SHP77 (cell line): ENCODE data around the gene SPATA24.
A peak's percentile ranks its signal among the peaks of the same experiment; 100 is the strongest.
"Not testable (repeated sequence)": the region's sequence is repeated elsewhere in the genome, so short reads cannot be mapped to it uniquely, and the experiment has no call there.

ENCODE experiments used
- DNase-seq, 2 experiments: peaks; one replicate each; lab custom pipeline; 2025; lab: John Stamatoyannopoulos, UW

The SPATA24 gene

GRCh38 chr5:139403787-139404483, at the start of gene SPATA24:
Gene SPATA24, minus strand, starts transcription at chr5:139404089. Its CDS starts 29 bp downstream, at chr5:139404060.
- peak; percentile 98 to 99 for DNase-seq

- no peak for DNase-seq
Observed at GRCh38 chr5:139451878-139452660, 48.2 kb upstream of the SPATA24 start.

- no peak for DNase-seq
Observed at GRCh38 chr5:139451176-139451575, 47.3 kb upstream of the SPATA24 start.

- no peak for DNase-seq
Observed at GRCh38 chr5:139446956-139447779, 43.3 kb upstream of the SPATA24 start.

GRCh38 chr5:139445325-139446170, 41.7 kb upstream of the SPATA24 start:
- no peak for DNase-seq

GRCh38 chr5:139443831-139444453, 40.1 kb upstream of the SPATA24 start:
- no peak for DNase-seq

- DNase-seq: not testable (repeated sequence)
Observed at GRCh38 chr5:139440416-139440815, 36.5 kb upstream of the SPATA24 start.

GRCh38 chr5:139439013-139439903, 35.4 kb upstream of the SPATA24 start, which contains the start of gene DNAJC18:
Gene DNAJC18, minus strand, starts transcription at chr5:139439525. Its CDS starts 80 bp downstream, at chr5:139439445.
- peak; percentile 97 to 98 for DNase-seq

- DNase-seq: peak in 1 of 2 experiments; percentile 37
Observed at GRCh38 chr5:139438707-139439012, 34.8 kb upstream of the SPATA24 start.

GRCh38 chr5:139435676-139436075, 31.8 kb upstream of the SPATA24 start:
- no peak for DNase-seq

GRCh38 chr5:139431706-139432105, 27.8 kb upstream of the SPATA24 start:
- DNase-seq: no peak

- no peak for DNase-seq
Observed at GRCh38 chr5:139430015-139430414, 26.1 kb upstream of the SPATA24 start.

GRCh38 chr5:139426203-139426885, 22.5 kb upstream of the SPATA24 start:
- DNase-seq: no peak

GRCh38 chr5:139425497-139425896, 21.6 kb upstream of the SPATA24 start:
- DNase-seq: no peak

GRCh38 chr5:139422307-139422893, 18.5 kb upstream of the SPATA24 start:
- peak; percentile 48 to 75 for DNase-seq

GRCh38 chr5:139419226-139420192, 15.6 kb upstream of the SPATA24 start:
- no peak for DNase-seq

- DNase-seq: no peak
Observed at GRCh38 chr5:139418793-139419192, 14.9 kb upstream of the SPATA24 start.

GRCh38 chr5:139417214-139417613, 13.3 kb upstream of the SPATA24 start:
- DNase-seq: no peak
